PC-3 (cell line): ENCODE data around the gene SSRP1. TPM values are rescaled to one million over a fixed set of nuclear protein-coding genes. Genes with fewer than 3 reads are reported as not detected.

ENCODE experiments used
- ATAC-seq: fragments of 200-7000 bp; cut with Tn5 transposase; 2 replicates; pipeline ENCODE4 v1.9.1; 2020; ENCODE audit warnings: mild to moderate bottlenecking, moderate library complexity
- BruUV-seq: library from RNA; stranded (reverse); fragments of 400-500 nt; replicated peaks from 2 replicates; lab custom pipeline; 2021; lab: Mats Ljungman, UMichigan
- CTCF ChIA-PET: fragments of 300-600 bp; sonication (Branson Sonifier 250); formaldehyde crosslinking; loops from one replicate; lab custom pipeline; 2022; ENCODE audit warnings: antibody characterized with exemption; lab: Charles Lee
- POLR2A ChIA-PET: fragments of 300-600 bp; sonication (Branson Sonifier 250); formaldehyde crosslinking; loops from one replicate; lab custom pipeline; 2022; ENCODE audit warnings: antibody characterized with exemption; ENCODE audit not compliant: unreplicated experiment; lab: Charles Lee
- DNase-seq: peaks from one replicate; pipeline ENCODE4 v3.0.0-alpha.2; 2015
- H2AFZ ChIP-seq: fragments of 300-600 bp; sonication (generic); 2 replicates; pipeline ENCODE4 v1.6.0; 2016; ENCODE audit warnings: antibody characterized with exemption, low read length
- H3F3A ChIP-seq: fragments of 300-600 bp; sonication (generic); one replicate; pipeline ENCODE4 v1.6.0; 2017; ENCODE audit warnings: antibody characterized with exemption, low read length, control low read depth, mild to moderate bottlenecking; ENCODE audit not compliant: unreplicated experiment
- H3K27ac ChIP-seq: fragments of 300-600 bp; sonication (generic); 2 replicates; pipeline ENCODE4 v1.5.1; 2016; ENCODE audit warnings: mild to moderate bottlenecking, low read length
- H3K27me3 ChIP-seq: fragments of 300-600 bp; sonication (generic); 2 replicates; pipeline ENCODE4 v1.6.1; 2016; ENCODE audit warnings: low read length, mixed read lengths
- H3K36me3 ChIP-seq: fragments of 300-600 bp; sonication (generic); 2 replicates; pipeline ENCODE4 v1.6.1; 2016; ENCODE audit warnings: low read depth, mixed run types, low read length, mixed read lengths
- H3K4me1 ChIP-seq: fragments of 300-600 bp; sonication (generic); 2 replicates; pipeline ENCODE4 v1.5.1; 2016; ENCODE audit warnings: low read length; ENCODE audit not compliant: insufficient read depth
- H3K4me2 ChIP-seq: fragments of 300-600 bp; sonication (generic); 2 replicates; pipeline ENCODE4 v1.6.0; 2016; ENCODE audit warnings: low read length
- H3K4me3 ChIP-seq: fragments of 300-600 bp; sonication (generic); 2 replicates; pipeline ENCODE4 v1.5.1; 2016; ENCODE audit warnings: mild to moderate bottlenecking, low read length, mixed read lengths
- H3K79me2 ChIP-seq: fragments of 300-600 bp; sonication (generic); 2 replicates; pipeline ENCODE4 v1.6.1; 2017; ENCODE audit warnings: low read length, mixed read lengths
- H3K9ac ChIP-seq: fragments of 300-600 bp; sonication (generic); 2 replicates; pipeline ENCODE4 v1.6.0; 2016; ENCODE audit warnings: mild to moderate bottlenecking, low read length
- H3K9me2 ChIP-seq: fragments of 300-600 bp; sonication (generic); replicated peaks from 2 replicates; pipeline ENCODE4 v1.6.1; 2016; ENCODE audit warnings: mixed run types, low read length, mixed read lengths
- H3K9me3 ChIP-seq: fragments of 300-600 bp; sonication (generic); 2 replicates; pipeline ENCODE4 v1.6.1; 2016; ENCODE audit warnings: low read length, mixed read lengths
- H4K20me1 ChIP-seq: fragments of 300-600 bp; sonication (generic); 2 replicates; pipeline ENCODE4 v1.6.1; 2016; ENCODE audit warnings: low read length, mixed read lengths
- CTCF ChIP-seq: fragments of 300-600 bp; sonication (generic); conservative IDR thresholded peaks from 2 replicates; pipeline ENCODE4 v1.5.1; 2017; ENCODE audit warnings: antibody characterized with exemption, low read depth, mild to moderate bottlenecking, low read length
- EZH2 ChIP-seq: fragments of 300-600 bp; sonication (generic); IDR thresholded peaks from one replicate; pipeline ENCODE4 v1.6.1; 2017; ENCODE audit warnings: antibody characterized with exemption, mild to moderate bottlenecking, low read length; ENCODE audit not compliant: unreplicated experiment
- EZH2phosphoT487 ChIP-seq: fragments of 300-600 bp; sonication (generic); IDR thresholded peaks from 2 replicates; pipeline ENCODE4 v1.6.1; 2018; ENCODE audit warnings: mild to moderate bottlenecking, antibody characterized with exemption, low read length, borderline replicate concordance
- intact Hi-C: fragments of 100-400 bp; cut with micrococcal nuclease; formaldehyde crosslinking; loops from 2 replicates; pipeline ENCODE4 v1.9.0; 2023
- total RNA-seq: library from RNA; depleted of rRNA; stranded (reverse); fragments of >200 nt; gene quantifications from 2 replicates; pipeline ENCODE4 v1.2.3, GENCODE V29; 2014

The SSRP1 gene
- total RNA-seq, 1 experiment from 2014 or later = 228 TPM

- H3K9me2 ChIP-seq = no peaks in the 10 kb centered on the region
- H3K27me3 ChIP-seq = 0 out of 2 replicates have a peak, but pooled peaks cover 13% of the 10 kb centered on the region
- no peaks in the 10 kb centered on the region for H3K9me3 ChIP-seq
- no peak for TF ChIP-seq EZH2phosphoT487
- no peak for TF ChIP-seq CTCF
- TF ChIP-seq EZH2 = no peak
- H3K27ac ChIP-seq = no peak overlapping the region
- no peak overlapping the region for H3K4me2 ChIP-seq
- no peaks in the 10 kb centered on the region for H3F3A ChIP-seq
- intact Hi-C loops = no loop called here
- CTCF ChIA-PET = no interaction called here
- H3K4me3 ChIP-seq = no peak overlapping the region
- no peaks in the 10 kb centered on the region for H4K20me1 ChIP-seq
- no peak for ATAC-seq
- POLR2A ChIA-PET = no interaction called here
- no peak overlapping the region for H3K9ac ChIP-seq
- no peaks in the 10 kb centered on the region for H3K36me3 ChIP-seq
- H3K79me2 ChIP-seq = no peaks in the 10 kb centered on the region
- BruUV-seq = no TSS peak
- no peak for DNase-seq
- H2AFZ ChIP-seq = no peak overlapping the region
- no peaks in the 10 kb centered on the region for H3K4me1 ChIP-seq
Measured at GRCh38 chr11:57359896-57360690, 24.4 kb upstream of the SSRP1 start.

- no peak overlapping the region for H3K27ac ChIP-seq
- no peaks in the 10 kb centered on the region for H4K20me1 ChIP-seq
- ChIA-PET POLR2A (no interaction called here), CTCF (no interaction called here)
- DNase-seq = no peak
- no peaks in the 10 kb centered on the region for H3K79me2 ChIP-seq
- ATAC-seq = no peak
- H3K9me3 ChIP-seq = no peaks in the 10 kb centered on the region
- H3K4me2 ChIP-seq = no peak overlapping the region
- H3K9ac ChIP-seq = no peak overlapping the region
- BruUV-seq = no TSS peak
- no peak overlapping the region for H3K4me3 ChIP-seq
- no peaks in the 10 kb centered on the region for H3K9me2 ChIP-seq
- TF ChIP-seq EZH2phosphoT487 = no peak
- no peak for TF ChIP-seq EZH2
- TF ChIP-seq CTCF = no peak
- no peaks in the 10 kb centered on the region for H3K4me1 ChIP-seq
- no peaks in the 10 kb centered on the region for H3F3A ChIP-seq
- H3K27me3 ChIP-seq = 0 out of 2 replicates have a peak, but pooled peaks cover 13% of the 10 kb centered on the region
- H3K36me3 ChIP-seq = no peaks in the 10 kb centered on the region
- no peak overlapping the region for H2AFZ ChIP-seq
- intact Hi-C loops = no loop called here
Measured at GRCh38 chr11:57359396-57359795, 23.7 kb upstream of the SSRP1 start.

- intact Hi-C loops = no loop called here
- no peak overlapping the region for H2AFZ ChIP-seq
- no peaks in the 10 kb centered on the region for H3K36me3 ChIP-seq
- H3K4me1 ChIP-seq = no peaks in the 10 kb centered on the region
- ChIA-PET POLR2A (no interaction called here), CTCF (no interaction called here)
- H3K4me2 ChIP-seq = no peak overlapping the region
- H3K9me3 ChIP-seq = no peaks in the 10 kb centered on the region
- DNase-seq (no peak), ATAC-seq (no peak)
- H3K4me3 ChIP-seq = no peak overlapping the region
- H3K9ac ChIP-seq = no peak overlapping the region
- no peaks in the 10 kb centered on the region for H3K79me2 ChIP-seq
- no peak overlapping the region for H3K27ac ChIP-seq
- no peaks in the 10 kb centered on the region for H3F3A ChIP-seq
- H3K9me2 ChIP-seq = no peaks in the 10 kb centered on the region
- no peaks in the 10 kb centered on the region for H4K20me1 ChIP-seq
- BruUV-seq = no TSS peak
- TF ChIP-seq CTCF (no peak), EZH2 (no peak), EZH2phosphoT487 (no peak)
- H3K27me3 ChIP-seq = 0 out of 2 replicates have a peak, but pooled peaks cover 11% of the 10 kb centered on the region
Measured at GRCh38 chr11:57358991-57359390, 23.3 kb upstream of the SSRP1 start.
